NAMALWA (cell line): ENCODE results near the gene AIFM1.
A peak's percentile ranks its signal among the peaks of the same experiment; 100 is the strongest.
"Not testable (repeated sequence)": the region's sequence is repeated elsewhere in the genome, so short reads cannot be mapped to it uniquely, and the experiment has no call there.

ENCODE experiments used
- DNase-seq: peaks from one replicate; pipeline ENCODE4 v3.0.0-alpha.2; 2015; ENCODE audit warnings: low spot score

AIFM1 gene

GRCh38 chrX:130118441-130119311 is 47.0 kb downstream of the AIFM1 start:
- no peak for DNase-seq

GRCh38 chrX:130117166-130117565 is 48.5 kb downstream of the AIFM1 start:
- DNase-seq = no peak

- not testable (repeated sequence) for DNase-seq
These were observed 50.3 kb downstream of the AIFM1 start for GRCh38 chrX:130115119-130115885.

GRCh38 chrX:130114141-130114588 is 51.5 kb downstream of the AIFM1 start:
- no peak for DNase-seq

GRCh38 chrX:130111220-130112154 is 54.2 kb downstream of the AIFM1 start:
- no peak for DNase-seq

GRCh38 chrX:130110379-130111219 is 55.0 kb downstream of the AIFM1 start, which contains the start of gene ELF4:
Gene ELF4, minus strand, starts transcription at chrX:130110497. Its CDS starts 29,167 bp downstream, at chrX:130081330.
- peak; percentile 54 for DNase-seq

GRCh38 chrX:130109429-130110378 is 55.9 kb downstream of the AIFM1 start:
- peak; percentile 39 for DNase-seq

GRCh38 chrX:130108647-130109428 is 56.8 kb downstream of the AIFM1 start:
- DNase-seq = peak; percentile 67

- no peak for DNase-seq
These were observed 59.6 kb downstream of the AIFM1 start for GRCh38 chrX:130106071-130106470.

- DNase-seq = no peak
These were observed 60.4 kb downstream of the AIFM1 start for GRCh38 chrX:130105244-130105643.

GRCh38 chrX:130103605-130104004 is 62.0 kb downstream of the AIFM1 start:
- no peak for DNase-seq

GRCh38 chrX:130100180-130100579 is 65.5 kb downstream of the AIFM1 start:
- DNase-seq = no peak

- DNase-seq = no peak
These were observed 67.5 kb downstream of the AIFM1 start for GRCh38 chrX:130098210-130098552.

GRCh38 chrX:130097507-130098209 is 68.0 kb downstream of the AIFM1 start:
- no peak for DNase-seq

- DNase-seq = no peak
These were observed 70.2 kb downstream of the AIFM1 start for GRCh38 chrX:130095249-130096030.

GRCh38 chrX:130094696-130095095 is 70.9 kb downstream of the AIFM1 start:
- no peak for DNase-seq

- DNase-seq = no peak
These were observed 72.4 kb downstream of the AIFM1 start for GRCh38 chrX:130093271-130093670.
